Lung (tissue), 12 donors: ENCODE measurements around the gene MRAP2. TPM values are rescaled to one million over a fixed set of nuclear protein-coding genes. Genes with fewer than 3 reads are reported as not detected.
"Not testable (repeated sequence)": the region's sequence is repeated elsewhere in the genome, so short reads cannot be mapped to it uniquely, and the experiment has no call there.

Source experiments
- ATAC-seq: fragments of 200-7000 bp; cut with Tn5 transposase; one replicate; pipeline ENCODE4 v1.9.1; 2020; ENCODE audit warnings: moderate number of reproducible peaks; ENCODE audit not compliant: insufficient read depth, low FRiP score
- DNase-seq, 3 donors: peaks; one replicate each; pipeline ENCODE4 v3.0.0-alpha.2; 2013 to 2017
- H3K27ac ChIP-seq, 2 donors: one replicate each; pipeline ENCODE4 v1.5.1; 2013; ENCODE audit warnings: mild to moderate bottlenecking in 2 of 2, moderate library complexity in 2 of 2, control low read depth in 1 of 2, inconsistent platforms in 1 of 2, low read depth in 1 of 2, low read length in 1 of 2
- H3K27me3 ChIP-seq, 3 donors: one replicate each; pipeline ENCODE4 v1.5.1; 2013; ENCODE audit warnings: low read length in 2 of 3; ENCODE audit not compliant: control insufficient read depth in 3 of 3, insufficient read depth in 3 of 3
- H3K36me3 ChIP-seq, 4 donors: one replicate each; pipeline ENCODE4 v1.5.1; 2013; ENCODE audit warnings: low read length in 4 of 4, mild to moderate bottlenecking in 1 of 4, moderate library complexity in 1 of 4; ENCODE audit not compliant: control insufficient read depth in 4 of 4, insufficient read depth in 4 of 4
- H3K4me1 ChIP-seq, 5 donors: one replicate each; pipeline ENCODE4 v1.5.1; 2013; ENCODE audit warnings: low read length in 5 of 5, mild to moderate bottlenecking in 2 of 5, moderate library complexity in 1 of 5; ENCODE audit not compliant: control insufficient read depth in 5 of 5, insufficient read depth in 5 of 5
- H3K4me3 ChIP-seq: one replicate; pipeline ENCODE4 v1.5.1; 2013; ENCODE audit warnings: mild to moderate bottlenecking, control low read depth, moderate library complexity
- H3K9ac ChIP-seq, 2 donors: one replicate each; pipeline ENCODE4 v1.5.1; 2013; ENCODE audit warnings: low read length in 2 of 2, control low read depth in 1 of 2; ENCODE audit not compliant: insufficient read depth in 1 of 2
- H3K9me3 ChIP-seq, 4 donors: one replicate each; pipeline ENCODE4 v1.5.1; 2013; ENCODE audit warnings: low read length in 3 of 4, mild to moderate bottlenecking in 1 of 4, moderate library complexity in 1 of 4; ENCODE audit not compliant: control insufficient read depth in 4 of 4, insufficient read depth in 3 of 4
- CTCF ChIP-seq: IDR thresholded peaks from 2 replicates; pipeline ENCODE4 v1.5.1; 2012; ENCODE audit warnings: mild to moderate bottlenecking; ENCODE audit errors: control extremely low read depth, extremely low read depth
- WGBS, 2 donors: extraction: QIAGEN DNeasy Blood & Tissue Kit; methylation state at CpG; one replicate each; pipeline ENCODE4 v1.1.7; 2013; 5-methylcytosine and 5-hydroxymethylcytosine counted together
- polyA plus RNA-seq, 2 donors: library from polyadenylated mRNA; stranded (reverse); fragments of 200-250 nt; gene quantifications; one replicate each; pipeline ENCODE4 v1.2.1, GENCODE V29; 2013
- total RNA-seq, 2 donors: library from RNA; depleted of rRNA in 1 of 2; stranded (reverse); fragments of >200 nt in 1 of 2; gene quantifications; one replicate each; pipeline ENCODE4 v1.2.1, GENCODE V29; 2014 to 2021
- donor health status: control.
- donor health status: control.
- donor health status: Bipolar disorder and iron deficiency.
- donor health status: healthy.
- donor health status: DM: yes; HTN: yes; CAD: no.

MRAP2 gene
- total and polyA plus RNA-seq, 4 donors = 0.34 to 4.2 (median 1.3) TPM

DNA sequence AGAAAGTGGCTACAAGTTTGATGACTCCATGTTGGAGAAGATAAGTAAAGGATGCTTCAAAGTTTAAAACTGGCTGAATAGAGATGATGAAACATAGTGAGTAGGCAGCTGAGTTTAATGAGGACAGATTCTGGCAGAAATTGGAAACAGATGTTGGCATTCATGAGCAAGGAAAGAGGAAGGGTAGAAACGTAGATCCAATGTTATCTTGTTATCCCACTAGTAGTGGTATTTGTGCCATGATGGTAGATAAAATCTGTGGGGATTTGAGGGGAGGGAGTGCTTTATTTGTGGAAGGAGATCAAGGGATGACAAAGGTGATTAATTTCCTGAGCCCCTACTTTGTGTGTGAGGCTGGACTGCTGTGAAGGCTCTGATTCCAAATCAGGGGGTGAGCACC is 69.5 kb downstream of the MRAP2 start:
- Histone ChIP-seq H3K27ac (no peak overlapping the region), H3K4me1 (no peaks in the 10 kb centered on the region), H3K4me3 (no peak overlapping the region), H3K9me3 (peaks cover 0 to 5% (median 0%) of the 10 kb centered on the region in 4 donors), H3K9ac (no peak overlapping the region), H3K27me3 (no peaks in the 10 kb centered on the region), H3K36me3 (no peaks in the 10 kb centered on the region)
- ATAC-seq = no peak
- TF ChIP-seq CTCF = no peak
- WGBS, 2 donors = 19 to 24% methylated on average over 1 of the region's 1 CpG
- no peak for DNase-seq

GRCh38 chr6:84105215-84105924 is 71.8 kb downstream of the MRAP2 start:
- not testable (repeated sequence) for H3K4me3 ChIP-seq, H3K36me3 ChIP-seq, H3K27ac ChIP-seq, H3K4me1 ChIP-seq, H3K9me3 ChIP-seq, H3K27me3 ChIP-seq, DNase-seq, ATAC-seq, H3K9ac ChIP-seq
- WGBS, 2 donors = 87 to 93% methylated on average over 3 of the region's 3 CpGs

DNA sequence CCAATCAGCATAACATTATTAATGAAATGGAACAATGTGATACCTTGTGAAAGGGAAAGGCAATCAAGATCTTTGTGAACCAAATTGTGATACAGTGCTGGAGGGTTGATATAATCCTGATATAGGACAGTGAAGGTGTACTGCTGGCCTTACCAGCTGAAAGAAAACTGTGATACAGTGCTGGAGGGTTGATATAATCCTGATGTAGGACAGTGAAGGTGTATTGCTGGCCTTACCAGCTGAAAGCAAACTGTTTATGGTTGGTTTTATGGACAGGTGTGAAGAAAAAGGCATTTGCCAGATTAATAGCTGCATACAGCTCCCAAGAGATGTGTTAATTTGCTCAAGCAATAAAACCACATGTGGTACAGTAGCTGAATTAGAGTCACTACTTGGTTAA is 73.9 kb downstream of the MRAP2 start:
- ATAC-seq (no peak), DNase-seq (no peak)
- no peak for TF ChIP-seq CTCF

GRCh38 chr6:84111351-84111750 is 77.8 kb downstream of the MRAP2 start:
- not testable (repeated sequence) for H3K36me3 ChIP-seq, H3K9me3 ChIP-seq, DNase-seq, H3K9ac ChIP-seq, H3K4me3 ChIP-seq, H3K27me3 ChIP-seq, H3K4me1 ChIP-seq, ATAC-seq, H3K27ac ChIP-seq
- 29 to 50% methylated on average over 1 of the region's 1 CpG for WGBS, 2 donors

More for the DNA sequence above, 73.9 kb downstream of the MRAP2 start:
- no peaks in the 10 kb centered on the region for H3K36me3 ChIP-seq
- no peaks in the 10 kb centered on the region for H3K4me1 ChIP-seq
- H3K27ac ChIP-seq = no peak overlapping the region
- no peaks in the 10 kb centered on the region for H3K27me3 ChIP-seq
- no peak overlapping the region for H3K4me3 ChIP-seq
- no peak overlapping the region for H3K9ac ChIP-seq
- no peaks in the 10 kb centered on the region for H3K9me3 ChIP-seq

DNA sequence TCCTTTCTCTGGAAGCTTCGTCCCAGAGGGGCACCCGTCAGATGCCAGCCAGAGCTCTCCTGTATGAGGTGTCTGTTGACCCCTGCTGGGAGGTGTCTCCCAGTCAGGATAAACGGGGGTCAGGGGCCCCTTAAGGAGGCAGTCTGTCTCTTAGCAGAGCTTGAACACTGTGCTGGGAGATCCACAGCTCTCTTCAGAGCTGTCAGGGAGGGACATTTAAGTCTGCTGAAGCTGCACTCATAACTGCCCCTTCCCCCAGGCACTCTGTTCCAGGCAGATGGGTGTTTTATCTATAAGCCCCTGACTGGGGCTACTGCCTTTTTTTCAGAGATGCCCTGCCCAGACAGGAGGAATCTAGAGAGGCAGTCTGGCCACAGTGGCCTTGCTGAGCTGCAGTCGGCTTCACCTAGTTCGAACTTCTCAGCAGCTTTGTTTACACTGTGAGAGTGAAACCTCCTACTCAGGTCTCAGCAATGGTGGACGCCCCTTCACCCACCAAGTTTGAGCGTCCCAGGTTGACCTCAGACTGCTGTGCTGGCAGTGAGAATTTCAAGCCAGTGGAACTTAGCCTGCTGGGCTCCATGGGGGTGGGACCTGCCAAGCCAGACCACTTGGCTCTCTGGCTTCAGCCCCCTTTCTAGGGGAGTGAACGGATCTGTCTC is 81.5 kb downstream of the MRAP2 start:
- H3K27ac ChIP-seq, H3K9ac ChIP-seq, H3K4me1 ChIP-seq, ATAC-seq, H3K4me3 ChIP-seq, H3K36me3 ChIP-seq, H3K27me3 ChIP-seq, DNase-seq: not testable (repeated sequence)
- H3K9me3 ChIP-seq = peaks cover 0 to 11% (median 0%) of the 10 kb centered on the region in 4 donors
- 82 to 85% methylated on average over 8 of the region's 8 CpGs for WGBS, 2 donors
